ENCODE measurements around the gene STAC3.
A peak's percentile ranks its signal among the peaks of the same experiment; 100 is the strongest.
"Not testable (repeated sequence)": the region's sequence is repeated elsewhere in the genome, so short reads cannot be mapped to it uniquely, and the experiment has no call there.

The STAC3 gene

GRCh38 chr12:57250956-57251355 lies at the start of gene STAC3:
Gene STAC3, minus strand, starts transcription at chr12:57251187. Its CDS starts 1,551 bp downstream, at chr12:57249636.
- DNase-seq (ENCODE audit: low read depth), result no peak
- H3K4me3 ChIP-seq (ENCODE audit: control insufficient read depth, low read depth, low read length), result no peak within 1 kb of the TSS
- TF ChIP-seq CTCF (IDR thresholded peaks at IDR 0.05; ENCODE audit: control insufficient read depth, insufficient read depth, low read depth, low read length, missing control alignments), result no peak

- TF ChIP-seq CTCF (IDR thresholded peaks at IDR 0.05; ENCODE audit: control insufficient read depth, insufficient read depth, low read depth, low read length, missing control alignments), result no peak
- no peak for DNase-seq (ENCODE audit: low read depth)
- no peak overlapping the region for H3K4me3 ChIP-seq (ENCODE audit: control insufficient read depth, low read depth, low read length)
These were observed 48.6 kb upstream of the STAC3 start for GRCh38 chr12:57299514-57300016.

- H3K4me3 ChIP-seq (ENCODE audit: control insufficient read depth, low read depth, low read length), result no peak overlapping the region
- DNase-seq (ENCODE audit: low read depth), result no peak
- no peak for TF ChIP-seq CTCF (IDR thresholded peaks at IDR 0.05; ENCODE audit: control insufficient read depth, insufficient read depth, low read depth, low read length, missing control alignments)
These were observed 45.3 kb upstream of the STAC3 start for GRCh38 chr12:57296291-57296690.

- not testable (repeated sequence) for DNase-seq (ENCODE audit: low read depth); H3K4me3 ChIP-seq (ENCODE audit: control insufficient read depth, low read depth, low read length)
These were observed 31.1 kb upstream of the STAC3 start for GRCh38 chr12:57282073-57282472.

- peak; percentile 79 for DNase-seq (ENCODE audit: low read depth)
- no peak for TF ChIP-seq CTCF (IDR thresholded peaks at IDR 0.05; ENCODE audit: control insufficient read depth, insufficient read depth, low read depth, low read length, missing control alignments)
- H3K4me3 ChIP-seq (ENCODE audit: control insufficient read depth, low read depth, low read length), result no peak overlapping the region
These were observed 29.4 kb upstream of the STAC3 start for GRCh38 chr12:57280211-57281062.

- DNase-seq (ENCODE audit: low read depth), result no peak
- no peak overlapping the region for H3K4me3 ChIP-seq (ENCODE audit: control insufficient read depth, low read depth, low read length)
- no peak for TF ChIP-seq CTCF (IDR thresholded peaks at IDR 0.05; ENCODE audit: control insufficient read depth, insufficient read depth, low read depth, low read length, missing control alignments)
These were observed 27.7 kb upstream of the STAC3 start for GRCh38 chr12:57278465-57279381.
